Measurements from ENCODE around the gene IDH2. TPM values are rescaled to one million over a fixed set of nuclear protein-coding genes. Genes with fewer than 3 reads are reported as not detected.

Gene IDH2
- total and polyA plus RNA-seq, 10 of the 15 experiments (the other 5 are each of a cell fraction or from before 2014, with no cell fraction given), result 2.3 to 358 (median 242) TPM

DNA sequence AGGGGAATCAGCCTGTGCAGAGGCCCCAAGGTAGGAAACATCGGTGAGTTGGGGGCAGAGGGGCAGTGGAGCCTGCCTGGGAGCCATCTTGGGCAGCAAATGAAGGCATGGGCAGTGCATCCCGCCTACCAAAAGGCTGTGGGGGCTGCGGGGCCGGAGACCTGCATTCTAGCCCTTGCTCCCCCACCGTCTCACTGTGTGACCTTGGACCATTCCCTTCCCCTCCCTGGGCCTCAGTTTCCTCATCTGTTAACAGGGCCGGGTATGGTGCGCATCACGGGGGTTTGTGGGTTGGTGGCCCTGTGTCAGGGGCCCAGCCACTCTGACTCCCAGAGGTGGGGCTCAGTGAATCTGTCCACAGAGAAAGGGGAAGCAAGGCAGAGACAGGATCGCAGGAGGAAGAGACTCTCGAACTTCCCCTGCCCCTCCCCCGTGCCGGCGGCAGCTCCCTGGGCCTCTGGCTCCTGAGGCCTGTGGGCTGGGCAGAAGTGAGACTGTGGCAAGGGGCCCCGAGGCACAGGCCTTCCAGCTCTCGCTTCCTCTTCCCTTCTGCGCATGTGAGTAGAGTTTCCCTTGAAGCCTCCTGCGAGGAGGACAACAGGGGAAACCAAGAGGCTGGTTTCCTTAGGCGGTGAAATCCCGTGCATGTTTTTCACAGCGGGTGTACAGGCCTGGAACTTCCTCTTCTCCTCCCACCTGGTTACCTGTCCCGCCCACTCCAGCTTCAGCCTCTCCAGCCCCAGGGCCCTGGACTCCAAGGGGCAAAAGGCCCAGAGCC lies 42.9 kb downstream of the IDH2 start (continued):
- TF ChIP-seq, protein P1, sequence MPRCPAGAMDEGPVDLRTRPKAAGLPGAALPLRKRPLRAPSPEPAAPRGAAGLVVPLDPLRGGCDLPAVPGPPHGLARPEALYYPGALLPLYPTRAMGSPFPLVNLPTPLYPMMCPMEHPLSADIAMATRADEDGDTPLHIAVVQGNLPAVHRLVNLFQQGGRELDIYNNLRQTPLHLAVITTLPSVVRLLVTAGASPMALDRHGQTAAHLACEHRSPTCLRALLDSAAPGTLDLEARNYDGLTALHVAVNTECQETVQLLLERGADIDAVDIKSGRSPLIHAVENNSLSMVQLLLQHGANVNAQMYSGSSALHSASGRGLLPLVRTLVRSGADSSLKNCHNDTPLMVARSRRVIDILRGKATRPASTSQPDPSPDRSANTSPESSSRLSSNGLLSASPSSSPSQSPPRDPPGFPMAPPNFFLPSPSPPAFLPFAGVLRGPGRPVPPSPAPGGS (IDR thresholded peaks at IDR 0.05; ENCODE audit: borderline replicate concordance, insufficient read depth, low read depth, low read length, poor library complexity, severe bottlenecking), result peak; percentile 85
- TF ChIP-seq MYB (IDR thresholded peaks at IDR 0.05; ENCODE audit: borderline replicate concordance, low read depth, low read length) (no peak), GATAD2B (conservative IDR thresholded peaks at IDR 0.05; ENCODE audit: low read depth) (peak; percentile 96), ATF7 (IDR thresholded peaks at IDR 0.05; ENCODE audit: low read depth) (peak; percentile 82), PML (IDR thresholded peaks at IDR 0.05; ENCODE audit: low read length) (no peak), ZSCAN29 (IDR thresholded peaks at IDR 0.05) (0 out of 2 replicates have a peak, but pooled peaks have one; percentile 9), KLF5 (IDR thresholded peaks at IDR 0.05; ENCODE audit: partially characterized antibody) (peak; percentile 86), HDAC6 (IDR thresholded peaks at IDR 0.05; ENCODE audit: unreplicated experiment) (no peak), CREB1 (IDR thresholded peaks at IDR 0.05; ENCODE audit: low read depth) (peak; percentile 36; the same call in 1 of the 2 replicates), ATF2 (IDR thresholded peaks at IDR 0.05; ENCODE audit: low read length) (no peak; the same call in 1 of the 2 replicates), CREM (IDR thresholded peaks at IDR 0.05; ENCODE audit: low read depth) (peak; percentile 89), FOXK2 (IDR thresholded peaks at IDR 0.05) (peak; percentile 66), JUND (IDR thresholded peaks at IDR 0.05; ENCODE audit: low read depth, low read length) (no peak), POLR2AphosphoS2 (IDR thresholded peaks at IDR 0.05; ENCODE audit: low read depth, low read length) (no peak), REST (IDR thresholded peaks at IDR 0.05; ENCODE audit: low read depth, low read length) (no peak), FOXM1 (IDR thresholded peaks at IDR 0.05; ENCODE audit: low read depth, low read length) (peak; percentile 59; the same call in 1 of the 2 replicates), RUNX3 (IDR thresholded peaks at IDR 0.05; ENCODE audit: low read length) (peak; percentile 95), ZNF622 (IDR thresholded peaks at IDR 0.05) (no peak), NFIC (IDR thresholded peaks at IDR 0.05; ENCODE audit: low read depth, low read length) (peak; percentile 85; the same call in 1 of the 2 replicates), SREBF1 (IDR thresholded peaks at IDR 0.05; ENCODE audit: low read length) (no peak), RELA (IDR thresholded peaks at IDR 0.05; ENCODE audit: borderline replicate concordance, partially characterized antibody) (peak; percentile 84), CEBPB (IDR thresholded peaks at IDR 0.05; ENCODE audit: borderline replicate concordance in 1 of 2, low read depth in 2 of 2, low read length in 2 of 2) (no peak), CHD1 (IDR thresholded peaks at IDR 0.05; ENCODE audit: low read depth, low read length) (0 out of 2 replicates have a peak, but pooled peaks have one; percentile 75), ZNF207 (IDR thresholded peaks at IDR 0.05; ENCODE audit: borderline replicate concordance) (peak; percentile 64)

Data from GM12878 (cell line).